ENCODE data around the gene C17orf50. TPM values are rescaled to one million over a fixed set of nuclear protein-coding genes. Genes with fewer than 3 reads are reported as not detected.

Gene C17orf50
- total RNA-seq, 2 donors from 2014 or later = not detected

- peak overlapping the region; percentile 84 to 93 for H3K4me3 ChIP-seq
- no peaks in the 10 kb centered on the region for H3K9me3 ChIP-seq
- H3K4me1 ChIP-seq = peaks cover 26% of the 10 kb centered on the region
- WGBS, 2 donors = 0 to 1% methylated on average over 7 to 24 of the region's 24 CpGs
- intact Hi-C loops (cut with DNase I) = loop anchor here (5.0 kb wide), 1 partner anchor 43 kb away; no protein-coding TSS in a partner anchor
- no peak for TF ChIP-seq CTCF (IDR thresholded peaks at IDR 0.05)
- no peak for TF ChIP-seq POLR2A (IDR thresholded peaks at IDR 0.05)
- no peaks in the 10 kb centered on the region for H3K36me3 ChIP-seq (replicated peaks in 1 of 2; ENCODE audit: insufficient read depth in 1 of 2, low read depth in 2 of 2)
- no peak for DNase-seq
- ATAC-seq = peak; percentile 3
- no peaks in the 10 kb centered on the region for H3K27me3 ChIP-seq
- peak overlapping the region; percentile 87 to 98 (median 94) for H3K27ac ChIP-seq
Measured at GRCh38 chr17:35809855-35810461, 49.3 kb downstream of the C17orf50 start.

- no peak for TF ChIP-seq POLR2A (IDR thresholded peaks at IDR 0.05)
- no peak for TF ChIP-seq CTCF (IDR thresholded peaks at IDR 0.05)
- ATAC-seq = no peak
- WGBS, 2 donors = 70 to 77% methylated on average over 6 of the region's 6 CpGs
- Histone ChIP-seq H3K9me3 (no peaks in the 10 kb centered on the region), H3K27me3 (no peaks in the 10 kb centered on the region), H3K36me3 (replicated peaks in 1 of 2; ENCODE audit: insufficient read depth in 1 of 2, low read depth in 2 of 2) (no peaks in the 10 kb centered on the region), H3K4me1 (peaks cover 33% of the 10 kb centered on the region), H3K4me3 (no peak overlapping the region), H3K27ac (no peak overlapping the region)
- intact Hi-C loops (cut with DNase I) = no loop called here
- DNase-seq = no peak
Measured at GRCh38 chr17:35811759-35812158, 51.1 kb downstream of the C17orf50 start.

GRCh38 chr17:35812456-35812855 is 51.8 kb downstream of the C17orf50 start:
- Histone ChIP-seq H3K36me3 (replicated peaks in 1 of 2; ENCODE audit: insufficient read depth in 1 of 2, low read depth in 2 of 2) (no peaks in the 10 kb centered on the region), H3K4me3 (no peak overlapping the region), H3K9me3 (no peaks in the 10 kb centered on the region), H3K27ac (no peak overlapping the region), H3K4me1 (peaks cover 33% of the 10 kb centered on the region), H3K27me3 (no peaks in the 10 kb centered on the region)
- no peak for TF ChIP-seq CTCF (IDR thresholded peaks at IDR 0.05)
- TF ChIP-seq POLR2A (IDR thresholded peaks at IDR 0.05) = no peak
- no peak for ATAC-seq
- WGBS, 2 donors = 86 to 88% methylated on average over 5 of the region's 5 CpGs
- intact Hi-C loops (cut with DNase I) = no loop called here
- no peak for DNase-seq

Other genes starting within 250 kb of the C17orf50 start
- 1 to 10 TPM in 1 of 2 donors, under 1 TPM in 1; 0.78 to 1.6 TPM for gene SLFN12L, start 223.2 kb upstream of the C17orf50 start, total RNA-seq
- gene SLFN14, start 200.1 kb upstream of the C17orf50 start, total RNA-seq = not detected
- gene PEX12, start 182.3 kb upstream of the C17orf50 start, total RNA-seq = 1 to 10 TPM; 3.0 to 3.4 TPM
- gene AP2B1, start 173.6 kb upstream of the C17orf50 start, total RNA-seq = 10 to 100 TPM; 29.3 to 43.6 TPM
- 10 to 100 TPM in 1 of 2 donors, 1 to 10 TPM in 1; 8.8 to 17.8 TPM for gene RASL10B, start 29.2 kb upstream of the C17orf50 start, total RNA-seq
- gene GAS2L2, start 7.6 kb upstream of the C17orf50 start, total RNA-seq = not detected
- gene MMP28, start 34.8 kb downstream of the C17orf50 start, total RNA-seq = 10 to 100 TPM in 1 of 2 donors, 1 to 10 TPM in 1; 8.3 to 15.2 TPM
- gene TAF15, start 48.6 kb downstream of the C17orf50 start, total RNA-seq = 10 to 100 TPM; 47.7 to 51.1 TPM
- not detected for gene HEATR9, start 108.0 kb downstream of the C17orf50 start, total RNA-seq
- 1 to 10 TPM in 1 of 2 donors, under 1 TPM in 1; 0.66 to 4.9 TPM for gene CCL5, start 119.5 kb downstream of the C17orf50 start, total RNA-seq
- not detected for gene RDM1, start 169.9 kb downstream of the C17orf50 start, total RNA-seq
- not detected for gene LYZL6, start 182.8 kb downstream of the C17orf50 start, total RNA-seq
- under 1 TPM in 1 of 2 donors, not detected in 1; 0.78 TPM for gene CCL16, start 220.6 kb downstream of the C17orf50 start, total RNA-seq
- gene CCL14, start 225.8 kb downstream of the C17orf50 start, total RNA-seq = 1 to 10 TPM; 6.0 to 9.9 TPM
- gene CCL15, start 240.7 kb downstream of the C17orf50 start, total RNA-seq = 1 to 10 TPM in 1 of 2 donors, not detected in 1; 1.0 TPM